HCT116 (cell line): ENCODE measurements around the gene C17orf114.

ENCODE experiments used
- CTCF ChIP-seq, 3 experiments: fragments of 200-600 bp in 1 of 3; sonication (generic) in 1 of 3; IDR thresholded peaks in 2 of 3; conservative IDR thresholded peaks in 1 of 3; 2 replicates each; pipeline ENCODE4 v1.5.1; 2012 to 2017; ENCODE audit warnings: low read depth in 2 of 3, low read length in 2 of 3, antibody characterized with exemption in 1 of 3, borderline replicate concordance in 1 of 3, control low read depth in 1 of 3, mild to moderate bottlenecking in 1 of 3, mixed read lengths in 1 of 3, mixed run types in 1 of 3, moderate library complexity in 1 of 3; ENCODE audit not compliant: insufficient read depth in 1 of 3
- POLR2AphosphoS5 ChIP-seq: IDR thresholded peaks from 2 replicates; pipeline ENCODE4 v1.6.1; 2011; ENCODE audit warnings: mild to moderate bottlenecking, low read depth, low read length, moderate library complexity
- ZNF274 ChIP-seq: fragments of 200-500 bp; sonication (Bioruptor generic); IDR thresholded peaks from 2 replicates; pipeline ENCODE4 v1.6.1; 2014; ENCODE audit warnings: mild to moderate bottlenecking, low read depth, low read length, inconsistent platforms
- TF ChIP-seq, protein P1 (sequence below): IDR thresholded peaks from 2 replicates; pipeline ENCODE4 v1.6.1; 2012; ENCODE audit warnings: low read depth

GRCh38 chr17:4796552-4796920, 5.6 kb downstream of the C17orf114 start:
- TF ChIP-seq POLR2AphosphoS5 (no peak), CTCF (IDR thresholded peaks at IDR 0.05 in 2 of 3, conservative IDR thresholded peaks at IDR 0.05 in 1 of 3; ENCODE audit: borderline replicate concordance in 1 of 3, insufficient read depth in 1 of 3, low read depth in 2 of 3, low read length in 2 of 3) (no peak), ZNF274 (no peak)
- TF ChIP-seq, protein P1, sequence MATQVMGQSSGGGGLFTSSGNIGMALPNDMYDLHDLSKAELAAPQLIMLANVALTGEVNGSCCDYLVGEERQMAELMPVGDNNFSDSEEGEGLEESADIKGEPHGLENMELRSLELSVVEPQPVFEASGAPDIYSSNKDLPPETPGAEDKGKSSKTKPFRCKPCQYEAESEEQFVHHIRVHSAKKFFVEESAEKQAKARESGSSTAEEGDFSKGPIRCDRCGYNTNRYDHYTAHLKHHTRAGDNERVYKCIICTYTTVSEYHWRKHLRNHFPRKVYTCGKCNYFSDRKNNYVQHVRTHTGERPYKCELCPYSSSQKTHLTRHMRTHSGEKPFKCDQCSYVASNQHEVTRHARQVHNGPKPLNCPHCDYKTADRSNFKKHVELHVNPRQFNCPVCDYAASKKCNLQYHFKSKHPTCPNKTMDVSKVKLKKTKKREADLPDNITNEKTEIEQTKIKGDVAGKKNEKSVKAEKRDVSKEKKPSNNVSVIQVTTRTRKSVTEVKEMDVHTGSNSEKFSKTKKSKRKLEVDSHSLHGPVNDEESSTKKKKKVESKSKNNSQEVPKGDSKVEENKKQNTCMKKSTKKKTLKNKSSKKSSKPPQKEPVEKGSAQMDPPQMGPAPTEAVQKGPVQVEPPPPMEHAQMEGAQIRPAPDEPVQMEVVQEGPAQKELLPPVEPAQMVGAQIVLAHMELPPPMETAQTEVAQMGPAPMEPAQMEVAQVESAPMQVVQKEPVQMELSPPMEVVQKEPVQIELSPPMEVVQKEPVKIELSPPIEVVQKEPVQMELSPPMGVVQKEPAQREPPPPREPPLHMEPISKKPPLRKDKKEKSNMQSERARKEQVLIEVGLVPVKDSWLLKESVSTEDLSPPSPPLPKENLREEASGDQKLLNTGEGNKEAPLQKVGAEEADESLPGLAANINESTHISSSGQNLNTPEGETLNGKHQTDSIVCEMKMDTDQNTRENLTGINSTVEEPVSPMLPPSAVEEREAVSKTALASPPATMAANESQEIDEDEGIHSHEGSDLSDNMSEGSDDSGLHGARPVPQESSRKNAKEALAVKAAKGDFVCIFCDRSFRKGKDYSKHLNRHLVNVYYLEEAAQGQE, result no peak
